Measurements from ENCODE around the gene SLFN11. TPM values are rescaled to one million over a fixed set of nuclear protein-coding genes. Genes with fewer than 3 reads are reported as not detected.

The SLFN11 gene
- total and polyA plus RNA-seq, 7 donors: 1.2 to 28.0 (median 17.8) TPM

- WGBS, 2 donors: 84 to 92% methylated on average over 6 of the region's 6 CpGs
- no peak for TF ChIP-seq POLR2A (IDR thresholded peaks at IDR 0.05)
- TF ChIP-seq POLR2AphosphoS5 (IDR thresholded peaks at IDR 0.05): no peak
- TF ChIP-seq EP300 (IDR thresholded peaks at IDR 0.05): no peak
- TF ChIP-seq CTCF (IDR thresholded peaks at IDR 0.05): no peak
- Histone ChIP-seq H3K27me3 (peaks cover 0 to 6% (median 0%) of the 10 kb centered on the region in 3 donors), H3K9me3 (no peaks in the 10 kb centered on the region), H3K36me3 (peaks cover 0 to 14% (median 0%) of the 10 kb centered on the region in 4 donors), H3K4me1 (no peaks in the 10 kb centered on the region), H3K4me3 (no peak overlapping the region), H3K27ac (no peak overlapping the region)
- intact Hi-C loops (cut with DNase I): no loop called here
- no peak for DNase-seq
Measured at GRCh38 chr17:35352284-35352683, 21.1 kb downstream of the SLFN11 start.

GRCh38 chr17:35350493-35350892 is 22.9 kb downstream of the SLFN11 start:
- 27 to 80% methylated on average over 1 of the region's 1 CpG for WGBS, 2 donors
- DNase-seq: no peak
- H3K4me3 ChIP-seq: no peak overlapping the region
- H3K27ac ChIP-seq: no peak overlapping the region
- TF ChIP-seq CTCF (IDR thresholded peaks at IDR 0.05) (no peak), POLR2A (IDR thresholded peaks at IDR 0.05) (no peak), POLR2AphosphoS5 (IDR thresholded peaks at IDR 0.05) (no peak), EP300 (IDR thresholded peaks at IDR 0.05) (no peak)
- intact Hi-C loops (cut with DNase I): no loop called here
- H3K27me3 ChIP-seq: peaks cover 0 to 24% (median 5%) of the 10 kb centered on the region in 3 donors
- peaks cover 0 to 14% (median 0%) of the 10 kb centered on the region in 4 donors for H3K36me3 ChIP-seq
- peaks cover 0 to 14% (median 12%) of the 10 kb centered on the region in 4 donors for H3K4me1 ChIP-seq
- H3K9me3 ChIP-seq: no peaks in the 10 kb centered on the region

- Histone ChIP-seq H3K27me3 (peaks cover 0 to 37% (median 5%) of the 10 kb centered on the region in 3 donors), H3K4me1 (peaks cover 0 to 19% (median 15%) of the 10 kb centered on the region in 4 donors), H3K4me3 (peak overlapping the region; percentile 8 to 48 (median 45)), H3K36me3 (no peaks in the 10 kb centered on the region), H3K27ac (peak overlapping the region; percentile 46 to 69 (median 65)), H3K9me3 (peaks cover 0 to 2% (median 0%) of the 10 kb centered on the region in 4 donors)
- peak; percentile 83 for DNase-seq
- no peak for TF ChIP-seq CTCF (IDR thresholded peaks at IDR 0.05)
- peak in 3 of 4 donors; percentile 41 to 55 (median 49) for TF ChIP-seq POLR2AphosphoS5 (IDR thresholded peaks at IDR 0.05)
- intact Hi-C loops (cut with DNase I): no loop called here
- WGBS, 2 donors: 2 to 6% methylated on average over 40 of the region's 40 CpGs
Measured at GRCh38 chr17:35345926-35346771, 27.3 kb downstream of the SLFN11 start.

- TF ChIP-seq POLR2A (IDR thresholded peaks at IDR 0.05) (no peak), POLR2AphosphoS5 (IDR thresholded peaks at IDR 0.05) (no peak), CTCF (IDR thresholded peaks at IDR 0.05) (no peak), EP300 (IDR thresholded peaks at IDR 0.05) (no peak)
- no peak for DNase-seq
- Histone ChIP-seq H3K4me1 (peaks cover 0 to 19% (median 15%) of the 10 kb centered on the region in 4 donors), H3K36me3 (no peaks in the 10 kb centered on the region), H3K27me3 (peaks cover 0 to 37% (median 5%) of the 10 kb centered on the region in 3 donors), H3K27ac (peak overlapping the region; percentile 46 to 69 (median 65)), H3K4me3 (peak overlapping the region; percentile 8 to 48 (median 45)), H3K9me3 (peaks cover 0 to 2% (median under 1%) of the 10 kb centered on the region in 4 donors)
- intact Hi-C loops (cut with DNase I): no loop called here
- 20 to 30% methylated on average over 25 of the region's 25 CpGs for WGBS, 2 donors
Measured at GRCh38 chr17:35345445-35345925, 27.9 kb downstream of the SLFN11 start.
